Measurements from ENCODE around the gene TXNRD1. TPM values are rescaled to one million over a fixed set of nuclear protein-coding genes. Genes with fewer than 3 reads are reported as not detected.

TXNRD1 gene
- total RNA-seq, 2 experiments from 2014 or later = 89.0 to 89.5 TPM

DNA sequence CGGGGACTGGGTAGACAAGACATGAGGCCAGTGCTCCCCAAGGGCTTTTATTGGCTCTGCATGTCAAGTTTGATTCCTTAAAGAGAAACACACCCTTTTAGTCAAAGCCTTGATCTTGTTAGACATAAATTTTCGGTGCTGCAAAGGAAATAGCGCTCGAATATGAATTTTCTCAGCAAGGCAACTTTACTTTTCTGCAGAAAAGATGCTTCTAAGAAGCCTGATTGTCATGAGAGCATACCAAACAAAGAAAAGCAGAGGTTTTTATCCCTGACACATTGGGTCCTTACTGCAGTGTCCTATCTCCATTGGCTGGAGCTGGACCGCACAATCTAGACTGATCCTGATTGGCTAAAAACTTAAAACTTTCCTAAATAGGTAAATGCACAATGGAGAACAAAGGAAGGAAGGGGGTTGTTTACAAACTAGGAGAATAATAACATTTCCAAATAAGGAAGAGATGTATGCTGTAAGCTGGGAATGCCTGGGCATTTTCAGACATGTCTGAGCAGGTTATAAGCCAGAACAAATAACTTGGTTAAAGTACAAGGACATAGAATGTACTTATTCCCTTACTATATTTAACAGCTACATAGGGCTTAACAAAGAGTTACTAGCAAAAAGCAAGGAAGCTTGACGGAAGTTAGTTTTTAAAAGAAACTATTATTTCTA lies 17.2 kb downstream of the TXNRD1 start:
- no peak overlapping the region for H3K4me3 Mint-ChIP-seq
- peaks cover 17% of the 10 kb centered on the region for H3K9me3 Mint-ChIP-seq
- peaks cover 10% of the 10 kb centered on the region for H3K36me3 Mint-ChIP-seq
- ATAC-seq (ENCODE audit: low read depth) = no peak
- H3K27me3 Mint-ChIP-seq = peaks cover 2% of the 10 kb centered on the region
- POLR2A ChIA-PET = no interaction called here
- no peaks in the 10 kb centered on the region for H3K4me1 Mint-ChIP-seq
- DNase-seq = no peak
- no peak overlapping the region for H3K27ac Mint-ChIP-seq

DNA sequence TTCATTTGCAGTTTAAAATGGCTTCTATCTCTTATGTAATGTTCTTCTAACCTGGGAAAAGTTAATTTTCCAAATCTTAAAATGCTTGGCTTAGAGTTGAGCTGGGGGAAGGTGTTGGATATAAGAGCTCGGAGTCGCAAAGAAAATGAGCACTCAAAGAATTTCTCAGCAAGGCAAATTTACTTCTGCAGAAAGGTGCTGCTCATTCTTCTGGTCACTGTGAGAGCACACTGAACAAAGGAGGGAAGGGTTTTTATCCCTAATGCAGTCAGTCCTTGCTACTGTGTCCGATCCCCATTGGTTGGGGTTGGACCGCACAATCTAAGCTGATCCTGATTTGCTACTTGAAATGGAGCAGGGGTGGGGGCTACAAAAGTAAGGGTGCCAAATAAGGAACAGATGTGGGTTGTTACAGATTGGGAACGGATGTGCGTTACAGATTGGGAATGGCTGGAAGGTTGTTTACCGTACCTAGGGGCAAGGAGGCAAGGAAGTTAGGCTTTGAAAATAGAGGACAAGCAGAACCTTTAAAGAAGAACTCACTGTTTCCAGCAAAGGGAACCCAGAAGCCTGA lies 19.4 kb downstream of the TXNRD1 start:
- Mint-ChIP-seq H3K9me3 (peaks cover 17% of the 10 kb centered on the region), H3K4me3 (no peak overlapping the region), H3K27me3 (peaks cover 3% of the 10 kb centered on the region), H3K36me3 (peaks cover 10% of the 10 kb centered on the region), H3K27ac (no peak overlapping the region), H3K4me1 (no peaks in the 10 kb centered on the region)
- POLR2A ChIA-PET = interaction anchor here (0.6 kb wide), 1 partner anchor 42 kb away, joined by 4 read pairs; no protein-coding TSS in a partner anchor
- DNase-seq (no peak), ATAC-seq (ENCODE audit: low read depth) (no peak)

GRCh38 chr12:104237930-104238329 lies 22.4 kb downstream of the TXNRD1 start:
- H3K27me3 Mint-ChIP-seq = peaks cover 2% of the 10 kb centered on the region
- peaks cover 10% of the 10 kb centered on the region for H3K36me3 Mint-ChIP-seq
- H3K9me3 Mint-ChIP-seq = peaks cover 13% of the 10 kb centered on the region
- ATAC-seq (ENCODE audit: low read depth) (no peak), DNase-seq (no peak)
- no peak overlapping the region for H3K27ac Mint-ChIP-seq
- POLR2A ChIA-PET = no interaction called here
- no peaks in the 10 kb centered on the region for H3K4me1 Mint-ChIP-seq
- no peak overlapping the region for H3K4me3 Mint-ChIP-seq

GRCh38 chr12:104242546-104243206 lies 27.1 kb downstream of the TXNRD1 start:
- POLR2A ChIA-PET = no interaction called here
- H3K4me1 Mint-ChIP-seq = no peaks in the 10 kb centered on the region
- ATAC-seq (ENCODE audit: low read depth) = no peak

DNA sequence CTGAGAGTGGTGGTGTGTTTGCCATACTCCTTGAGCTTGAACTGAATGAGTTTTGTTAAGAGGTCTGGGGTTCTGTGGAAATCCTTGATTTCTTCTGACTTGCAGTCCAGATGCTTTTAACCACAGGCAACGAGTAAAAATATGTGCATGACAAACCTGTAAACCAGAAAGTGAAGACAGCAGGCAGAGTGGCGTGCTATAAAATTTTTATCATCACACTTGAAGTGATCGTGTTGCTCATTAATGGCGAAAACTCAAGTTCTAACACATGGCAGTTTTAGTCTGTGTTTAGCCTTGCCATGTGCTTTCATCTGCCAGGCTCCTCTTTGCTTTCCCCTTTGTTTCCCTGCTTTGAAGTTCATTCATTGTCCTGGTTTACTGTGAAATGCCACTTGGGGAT lies 28.0 kb downstream of the TXNRD1 start:
- no peak for DNase-seq
- H3K27ac Mint-ChIP-seq = no peak overlapping the region
- POLR2A ChIA-PET = no interaction called here
- no peaks in the 10 kb centered on the region for H3K9me3 Mint-ChIP-seq
- no peak overlapping the region for H3K4me3 Mint-ChIP-seq
- ATAC-seq (ENCODE audit: low read depth) = no peak
- no peaks in the 10 kb centered on the region for H3K4me1 Mint-ChIP-seq
- no peaks in the 10 kb centered on the region for H3K36me3 Mint-ChIP-seq
- H3K27me3 Mint-ChIP-seq = peaks cover 2% of the 10 kb centered on the region

More at GRCh38 chr12:104242546-104243206, 27.1 kb downstream of the TXNRD1 start:
- H3K27ac Mint-ChIP-seq = no peak overlapping the region
- H3K9me3 Mint-ChIP-seq = no peaks in the 10 kb centered on the region
- peaks cover 2% of the 10 kb centered on the region for H3K27me3 Mint-ChIP-seq
- no peak overlapping the region for H3K4me3 Mint-ChIP-seq
- DNase-seq = no peak
- no peaks in the 10 kb centered on the region for H3K36me3 Mint-ChIP-seq

- POLR2A ChIA-PET = no interaction called here
- no peaks in the 10 kb centered on the region for H3K36me3 Mint-ChIP-seq
- no peak overlapping the region for H3K4me3 Mint-ChIP-seq
Measured at GRCh38 chr12:104243971-104244370, 28.4 kb downstream of the TXNRD1 start.

GRCh38 chr12:104247698-104248097 lies 32.1 kb downstream of the TXNRD1 start:
- H3K27ac Mint-ChIP-seq = no peak overlapping the region
- no peaks in the 10 kb centered on the region for H3K27me3 Mint-ChIP-seq
- no peak for DNase-seq
- H3K36me3 Mint-ChIP-seq = no peaks in the 10 kb centered on the region
- POLR2A ChIA-PET = no interaction called here
- no peaks in the 10 kb centered on the region for H3K4me1 Mint-ChIP-seq
- ATAC-seq (ENCODE audit: low read depth) = no peak
- H3K9me3 Mint-ChIP-seq = no peaks in the 10 kb centered on the region
- no peak overlapping the region for H3K4me3 Mint-ChIP-seq

More at GRCh38 chr12:104243971-104244370, 28.4 kb downstream of the TXNRD1 start:
- DNase-seq (no peak), ATAC-seq (ENCODE audit: low read depth) (no peak)
- Mint-ChIP-seq H3K27ac (no peak overlapping the region), H3K9me3 (no peaks in the 10 kb centered on the region), H3K4me1 (no peaks in the 10 kb centered on the region), H3K27me3 (peaks cover 2% of the 10 kb centered on the region)

GRCh38 chr12:104248444-104248843 lies 32.9 kb downstream of the TXNRD1 start:
- Mint-ChIP-seq H3K27ac (no peak overlapping the region), H3K36me3 (no peaks in the 10 kb centered on the region), H3K9me3 (no peaks in the 10 kb centered on the region), H3K27me3 (peaks cover 2% of the 10 kb centered on the region), H3K4me3 (no peak overlapping the region), H3K4me1 (no peaks in the 10 kb centered on the region)
- no peak for DNase-seq
- POLR2A ChIA-PET = no interaction called here
- ATAC-seq (ENCODE audit: low read depth) = no peak

DNA sequence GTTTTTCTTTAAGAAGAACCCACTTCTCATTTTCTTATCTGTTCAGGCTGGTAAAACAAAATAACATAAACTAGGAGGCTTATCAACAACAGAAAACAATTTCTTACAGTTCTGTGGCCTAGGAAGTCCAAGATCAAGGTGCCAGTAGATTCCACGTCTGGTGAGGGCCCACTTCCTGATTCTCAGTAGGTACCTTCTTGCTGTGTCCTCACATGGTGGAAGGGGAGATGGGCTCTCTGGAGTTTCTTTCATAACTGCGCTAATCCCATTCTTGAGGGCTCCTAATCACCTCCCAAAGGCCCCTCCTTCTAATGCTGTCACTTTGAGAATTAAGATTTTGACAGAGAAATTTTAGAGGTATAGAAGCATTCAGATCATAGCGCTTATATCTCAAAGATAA lies 33.4 kb downstream of the TXNRD1 start:
- peaks cover 2% of the 10 kb centered on the region for H3K27me3 Mint-ChIP-seq
- ATAC-seq (ENCODE audit: low read depth) (no peak), DNase-seq (no peak)
- H3K9me3 Mint-ChIP-seq = no peaks in the 10 kb centered on the region
- H3K27ac Mint-ChIP-seq = no peak overlapping the region
- H3K4me3 Mint-ChIP-seq = no peak overlapping the region
- H3K4me1 Mint-ChIP-seq = no peaks in the 10 kb centered on the region
- POLR2A ChIA-PET = no interaction called here
- no peaks in the 10 kb centered on the region for H3K36me3 Mint-ChIP-seq

DNA sequence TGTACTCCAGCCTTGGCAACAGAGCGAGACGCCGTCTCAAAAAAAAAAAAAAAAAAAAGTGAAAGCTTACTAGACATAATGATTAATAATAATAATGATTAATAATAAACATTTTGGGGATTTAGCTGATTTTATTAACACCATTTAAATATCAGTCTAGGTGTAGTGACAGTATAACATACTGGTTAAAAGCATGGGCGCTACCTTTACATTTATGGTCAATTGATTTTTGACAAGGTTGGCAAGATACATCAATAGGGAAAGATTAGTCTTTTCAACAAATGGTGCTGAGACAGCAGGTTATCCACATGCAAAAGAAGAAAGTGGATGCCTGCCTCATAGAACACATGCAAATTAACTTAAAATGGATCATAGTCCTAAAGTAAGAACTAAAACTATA lies 34.3 kb downstream of the TXNRD1 start:
- POLR2A ChIA-PET = no interaction called here
- Mint-ChIP-seq H3K27me3 (peaks cover 2% of the 10 kb centered on the region), H3K4me3 (no peak overlapping the region), H3K9me3 (no peaks in the 10 kb centered on the region), H3K4me1 (no peaks in the 10 kb centered on the region), H3K27ac (no peak overlapping the region), H3K36me3 (no peaks in the 10 kb centered on the region)
- ATAC-seq (ENCODE audit: low read depth) (no peak), DNase-seq (no peak)

DNA sequence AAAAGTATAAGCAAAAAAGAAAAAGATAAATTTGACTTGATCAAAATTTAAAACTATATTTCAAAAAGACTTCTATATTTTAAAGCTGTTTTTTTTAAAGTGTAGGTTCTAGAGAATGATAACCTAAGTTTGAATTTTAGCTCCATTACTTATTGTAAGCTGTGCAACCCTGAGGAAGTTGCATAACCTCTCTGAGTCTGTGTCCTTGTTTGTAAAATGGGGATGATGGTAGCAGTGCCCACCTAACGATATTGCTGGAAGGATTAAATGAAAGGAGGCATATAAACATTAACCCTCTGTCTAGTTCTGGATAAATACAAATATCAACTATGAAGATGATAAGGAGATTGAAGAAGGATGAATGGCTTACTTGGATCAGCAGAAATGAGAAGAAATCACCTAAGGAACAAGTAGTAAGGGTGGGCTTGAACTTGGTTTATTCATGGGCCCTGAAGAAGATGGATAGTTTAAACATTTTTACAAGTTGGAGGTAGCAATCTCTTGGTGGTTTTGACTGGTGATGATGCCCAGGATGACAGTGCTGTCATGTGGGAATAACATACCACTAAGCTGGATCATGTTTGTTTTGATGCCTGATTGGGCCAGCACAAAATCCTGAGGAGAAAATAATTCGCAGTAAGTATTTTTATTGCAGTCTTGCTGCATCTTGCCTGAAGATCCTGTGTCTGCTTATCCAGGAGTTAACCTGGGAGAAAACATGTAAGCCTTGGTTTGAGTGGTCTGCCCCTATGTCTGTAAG lies 35.0 kb downstream of the TXNRD1 start:
- H3K9me3 Mint-ChIP-seq = no peaks in the 10 kb centered on the region
- ATAC-seq (ENCODE audit: low read depth) (no peak), DNase-seq (no peak)
- peaks cover 2% of the 10 kb centered on the region for H3K27me3 Mint-ChIP-seq
- POLR2A ChIA-PET = no interaction called here
- no peaks in the 10 kb centered on the region for H3K36me3 Mint-ChIP-seq
- no peak overlapping the region for H3K27ac Mint-ChIP-seq
- no peak overlapping the region for H3K4me3 Mint-ChIP-seq
- no peaks in the 10 kb centered on the region for H3K4me1 Mint-ChIP-seq

GRCh38 chr12:104257913-104258472 lies 42.4 kb downstream of the TXNRD1 start:
- H3K4me3 Mint-ChIP-seq = no peak overlapping the region
- no peaks in the 10 kb centered on the region for H3K36me3 Mint-ChIP-seq
- H3K4me1 Mint-ChIP-seq = no peaks in the 10 kb centered on the region
- no peaks in the 10 kb centered on the region for H3K9me3 Mint-ChIP-seq
- H3K27me3 Mint-ChIP-seq = peaks cover 4% of the 10 kb centered on the region
- DNase-seq = no peak
- ATAC-seq (ENCODE audit: low read depth) = no peak
- POLR2A ChIA-PET = no interaction called here
- H3K27ac Mint-ChIP-seq = no peak overlapping the region

DNA sequence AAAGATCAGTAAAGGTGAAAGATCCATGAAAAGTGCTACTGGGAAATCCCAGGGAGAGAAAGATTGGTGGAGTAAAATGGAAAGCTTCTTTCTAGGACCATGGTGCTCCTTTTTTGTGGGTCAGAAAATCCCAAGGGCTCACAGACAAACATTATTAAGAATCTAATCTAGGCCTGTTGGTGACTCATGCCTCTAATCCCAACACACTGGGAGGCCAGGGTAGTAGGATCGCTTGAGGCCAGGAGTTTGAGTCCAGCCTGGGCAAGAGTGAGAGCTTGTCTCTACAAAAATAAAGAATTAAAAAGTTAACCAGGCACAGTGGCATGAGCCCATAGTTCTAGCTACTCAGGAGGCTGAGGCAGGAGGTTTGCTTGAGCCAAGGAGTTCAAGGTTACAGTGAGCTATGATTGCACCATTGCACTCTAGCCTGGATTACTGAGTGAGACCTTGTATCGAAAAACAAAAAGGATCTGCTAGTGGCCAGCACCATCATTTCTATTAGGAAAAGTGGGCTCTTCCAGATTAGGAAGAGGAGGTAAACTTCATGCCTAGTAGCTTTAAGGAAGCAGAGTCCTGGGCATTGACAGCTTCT lies 43.0 kb downstream of the TXNRD1 start:
- POLR2A ChIA-PET = no interaction called here
- no peak overlapping the region for H3K4me3 Mint-ChIP-seq
- H3K4me1 Mint-ChIP-seq = peaks cover 1% of the 10 kb centered on the region
- no peak for ATAC-seq (ENCODE audit: low read depth)
- no peaks in the 10 kb centered on the region for H3K9me3 Mint-ChIP-seq
- DNase-seq = no peak
- no peaks in the 10 kb centered on the region for H3K36me3 Mint-ChIP-seq
- H3K27ac Mint-ChIP-seq = no peak overlapping the region
- peaks cover 2% of the 10 kb centered on the region for H3K27me3 Mint-ChIP-seq
